Measurements from ENCODE around the gene AP1B1. TPM values are rescaled to one million over a fixed set of nuclear protein-coding genes. Genes with fewer than 3 reads are reported as not detected.

The AP1B1 gene
- total RNA-seq, 1 donor from 2014 or later, result 25.6 TPM

- intact Hi-C loops (cut with DNase I), result no loop called here
- ATAC-seq (ENCODE audit: poor library complexity), result no peak
- DNase-seq, result no peak
Measured at GRCh38 chr22:29339381-29340235, 48.8 kb downstream of the AP1B1 start.

GRCh38 chr22:29338398-29338797 is 50.0 kb downstream of the AP1B1 start:
- DNase-seq (no peak), ATAC-seq (ENCODE audit: poor library complexity) (no peak)
- intact Hi-C loops (cut with DNase I), result no loop called here

- intact Hi-C loops (cut with DNase I), result no loop called here
- ATAC-seq (ENCODE audit: poor library complexity) (no peak), DNase-seq (no peak)
Measured at GRCh38 chr22:29337631-29338284, 50.6 kb downstream of the AP1B1 start.

- intact Hi-C loops (cut with DNase I), result no loop called here
- DNase-seq (peak; percentile 59), ATAC-seq (ENCODE audit: poor library complexity) (peak; percentile 76)
Measured at GRCh38 chr22:29336751-29337490, 51.4 kb downstream of the AP1B1 start.

- ATAC-seq (ENCODE audit: poor library complexity), result no peak
- intact Hi-C loops (cut with DNase I), result no loop called here
- DNase-seq, result no peak
Measured at GRCh38 chr22:29335656-29336055, 52.7 kb downstream of the AP1B1 start.

GRCh38 chr22:29334696-29335344 is 53.5 kb downstream of the AP1B1 start:
- intact Hi-C loops (cut with DNase I), result no loop called here
- no peak for DNase-seq
- ATAC-seq (ENCODE audit: poor library complexity), result no peak

- ATAC-seq (ENCODE audit: poor library complexity) (no peak), DNase-seq (no peak)
- intact Hi-C loops (cut with DNase I), result no loop called here
Measured at GRCh38 chr22:29334148-29334547, 54.2 kb downstream of the AP1B1 start.

GRCh38 chr22:29332886-29333496 is 55.4 kb downstream of the AP1B1 start:
- DNase-seq (no peak), ATAC-seq (ENCODE audit: poor library complexity) (no peak)
- intact Hi-C loops (cut with DNase I), result no loop called here

- intact Hi-C loops (cut with DNase I), result no loop called here
- DNase-seq (no peak), ATAC-seq (ENCODE audit: poor library complexity) (no peak)
Measured at GRCh38 chr22:29331658-29332300, 56.6 kb downstream of the AP1B1 start.

- DNase-seq, result no peak
- no peak for ATAC-seq (ENCODE audit: poor library complexity)
- intact Hi-C loops (cut with DNase I), result no loop called here
Measured at GRCh38 chr22:29331213-29331612, 57.2 kb downstream of the AP1B1 start.

GRCh38 chr22:29330753-29331152 is 57.6 kb downstream of the AP1B1 start:
- intact Hi-C loops (cut with DNase I), result no loop called here
- DNase-seq, result peak; percentile 61
- no peak for ATAC-seq (ENCODE audit: poor library complexity)

GRCh38 chr22:29330291-29330690 is 58.1 kb downstream of the AP1B1 start:
- intact Hi-C loops (cut with DNase I), result no loop called here
- DNase-seq (no peak), ATAC-seq (ENCODE audit: poor library complexity) (no peak)

GRCh38 chr22:29329581-29329980 is 58.8 kb downstream of the AP1B1 start:
- ATAC-seq (ENCODE audit: poor library complexity) (no peak), DNase-seq (no peak)
- intact Hi-C loops (cut with DNase I), result no loop called here

- DNase-seq (peak; percentile 21), ATAC-seq (ENCODE audit: poor library complexity) (no peak)
- intact Hi-C loops (cut with DNase I), result no loop called here
Measured at GRCh38 chr22:29328566-29329500, 59.5 kb downstream of the AP1B1 start.

GRCh38 chr22:29328055-29328454 is 60.3 kb downstream of the AP1B1 start:
- DNase-seq (peak; percentile 36), ATAC-seq (ENCODE audit: poor library complexity) (no peak)
- intact Hi-C loops (cut with DNase I), result no loop called here

GRCh38 chr22:29327089-29327764 is 61.1 kb downstream of the AP1B1 start:
- intact Hi-C loops (cut with DNase I), result no loop called here
- ATAC-seq (ENCODE audit: poor library complexity), result no peak
- DNase-seq, result peak; percentile 29

- no peak for ATAC-seq (ENCODE audit: poor library complexity)
- intact Hi-C loops (cut with DNase I), result no loop called here
- peak; percentile 16 for DNase-seq
Measured at GRCh38 chr22:29326481-29326880, 61.9 kb downstream of the AP1B1 start.

Data from Right ventricle myocardium superior (tissue), 1 donor.